Measurements from ENCODE around the gene COMMD10. TPM values are rescaled to one million over a fixed set of nuclear protein-coding genes. Genes with fewer than 3 reads are reported as not detected.
A peak's percentile ranks its signal among the peaks of the same experiment; 100 is the strongest.

COMMD10 gene
- total RNA-seq, 1 donor from 2014 or later = 10.9 TPM

- ATAC-seq (no peak), DNase-seq (ENCODE audit: low spot score) (no peak)
These were observed 124.3 kb downstream of the COMMD10 start for GRCh38 chr5:116209166-116209565.

GRCh38 chr5:116212225-116212624, 127.4 kb downstream of the COMMD10 start:
- ATAC-seq = no peak

DNA sequence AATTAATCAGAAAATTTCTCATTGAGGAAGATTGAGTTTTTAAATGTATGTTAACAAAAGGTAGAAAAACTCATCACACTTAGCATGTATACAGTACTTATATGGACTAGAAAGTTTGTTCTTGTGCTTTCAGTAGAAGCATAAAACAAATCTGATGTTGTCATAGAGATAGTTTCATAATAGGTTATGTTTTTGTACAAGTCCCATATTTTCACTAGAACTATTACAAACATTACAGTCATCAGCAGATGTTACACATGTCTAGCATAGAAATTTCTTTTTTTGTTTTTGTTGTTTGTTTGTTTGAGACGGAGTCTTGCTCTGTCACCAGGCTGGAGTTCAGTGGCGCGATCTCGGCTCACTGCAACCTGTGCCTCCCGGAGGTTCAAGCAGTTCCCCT, 131.4 kb downstream of the COMMD10 start:
- ATAC-seq = no peak

More at GRCh38 chr5:116212225-116212624, 127.4 kb downstream of the COMMD10 start:
- no peak for DNase-seq (ENCODE audit: low spot score)

GRCh38 chr5:116225281-116225922, 140.6 kb downstream of the COMMD10 start:
- no peak for ATAC-seq
- no peak for DNase-seq (ENCODE audit: low spot score)

More for the DNA sequence above, 131.4 kb downstream of the COMMD10 start:
- DNase-seq (ENCODE audit: low spot score) = no peak

DNA sequence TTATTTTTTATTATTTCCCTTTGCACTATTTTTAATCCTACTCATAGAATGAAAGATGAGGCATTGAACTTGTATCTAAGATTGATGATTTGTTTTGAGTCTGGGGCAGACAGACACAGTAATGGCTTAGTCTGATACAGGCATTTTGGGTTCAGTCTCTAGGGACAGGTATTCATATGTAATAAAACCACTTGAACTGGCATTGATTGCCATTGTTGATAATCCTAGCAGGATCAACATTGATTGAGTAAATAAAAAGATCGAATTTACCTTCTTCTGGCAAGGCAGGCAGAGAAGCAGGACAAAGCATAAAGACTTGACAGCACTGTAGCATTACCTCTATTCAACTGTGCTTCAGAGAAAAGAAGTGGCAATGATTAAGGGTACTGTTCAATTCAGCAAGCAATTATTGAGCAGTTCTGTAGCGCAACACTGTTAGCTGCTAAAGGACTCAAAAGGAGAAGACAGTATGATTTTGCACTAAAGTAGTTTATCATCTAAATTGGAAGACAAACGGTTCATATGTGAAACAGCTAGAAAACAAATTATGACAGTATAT, 144.4 kb downstream of the COMMD10 start:
- DNase-seq (ENCODE audit: low spot score) (no peak), ATAC-seq (no peak)

GRCh38 chr5:116231288-116231687, 146.5 kb downstream of the COMMD10 start:
- DNase-seq (ENCODE audit: low spot score) = no peak
- ATAC-seq = no peak

DNA sequence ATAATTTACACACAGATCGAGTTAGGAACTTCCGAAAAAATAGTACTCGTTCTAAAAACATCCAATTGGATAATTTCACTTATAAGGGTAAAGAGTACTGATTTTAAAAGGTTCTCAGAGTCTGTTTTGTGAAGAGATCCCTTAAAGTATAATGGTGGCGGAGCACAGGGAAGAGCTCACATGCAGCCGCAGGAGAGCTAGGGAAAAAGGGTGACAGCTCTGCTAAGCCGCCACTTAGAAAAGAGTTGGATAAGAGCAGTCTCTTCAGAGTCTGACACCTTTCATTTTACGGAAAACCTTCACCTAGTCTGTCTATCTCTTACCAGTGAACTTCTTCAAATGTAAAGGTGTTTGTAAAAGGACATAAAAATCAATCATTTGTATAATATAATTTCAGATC, 149.9 kb downstream of the COMMD10 start:
- no peak for ATAC-seq
- no peak for DNase-seq (ENCODE audit: low spot score)

- no peak for DNase-seq (ENCODE audit: low spot score)
- ATAC-seq = no peak
These were observed 153.2 kb downstream of the COMMD10 start for GRCh38 chr5:116237917-116238500.

DNA sequence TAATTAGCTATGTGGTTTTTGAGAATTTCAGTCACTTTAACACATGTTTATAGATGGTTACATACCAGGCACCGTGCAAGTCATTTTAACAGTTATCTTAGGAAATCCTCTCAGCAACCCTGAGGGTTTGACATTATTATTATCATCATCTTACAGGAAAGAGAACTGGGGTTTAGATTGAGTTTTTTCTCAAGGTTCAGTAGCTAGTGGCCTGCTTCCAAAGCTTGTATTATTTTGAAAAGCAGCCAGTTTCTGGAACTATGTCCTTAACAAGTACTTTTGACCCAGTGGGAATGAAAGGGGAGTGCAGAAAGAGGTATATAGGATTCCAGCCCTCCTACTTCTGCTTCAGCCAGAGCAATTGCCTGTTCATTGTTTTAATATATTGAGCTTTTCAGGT, 157.5 kb downstream of the COMMD10 start:
- peak; percentile 66 for ATAC-seq
- DNase-seq (ENCODE audit: low spot score) = no peak

- DNase-seq (ENCODE audit: low spot score) (no peak), ATAC-seq (no peak)
These were observed 163.6 kb downstream of the COMMD10 start for GRCh38 chr5:116248432-116248831.

DNA sequence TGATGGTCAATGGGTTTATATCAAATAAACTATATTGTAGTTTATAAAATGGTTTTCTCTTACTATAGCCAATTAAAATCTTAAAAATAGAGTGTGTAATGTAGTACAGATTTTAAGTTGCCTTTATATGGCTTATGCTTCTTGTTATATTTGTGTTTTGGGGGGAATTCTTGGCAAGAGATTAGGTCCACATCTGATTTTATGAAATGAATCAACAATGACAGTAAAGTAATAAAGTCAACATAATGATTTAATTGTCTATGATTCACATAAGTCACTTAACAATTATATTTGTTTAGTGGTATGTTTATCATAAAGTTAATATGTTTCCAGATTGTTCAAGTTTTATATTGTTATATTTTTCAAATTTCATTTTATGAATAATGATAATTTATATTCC, 164.8 kb downstream of the COMMD10 start:
- DNase-seq (ENCODE audit: low spot score) (no peak), ATAC-seq (no peak)

DNA sequence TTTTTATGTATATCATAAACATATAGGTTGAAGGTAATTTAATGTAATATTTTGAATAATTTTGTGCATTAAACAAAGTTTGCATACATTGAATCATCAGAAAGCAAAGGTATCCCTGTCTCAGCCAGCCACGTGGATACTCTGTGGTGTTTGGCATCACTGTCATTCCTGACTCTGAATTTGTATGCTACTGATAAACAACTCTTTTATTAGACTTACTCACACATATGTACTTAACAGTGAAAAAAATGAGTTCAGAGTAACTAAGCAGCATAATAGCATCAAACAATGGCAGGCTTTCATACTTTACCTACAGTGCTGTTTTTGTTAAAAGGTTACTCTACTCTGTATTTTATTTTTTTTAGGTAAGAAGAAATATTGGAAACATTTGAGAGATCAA, 171.9 kb downstream of the COMMD10 start:
- ATAC-seq (no peak), DNase-seq (ENCODE audit: low spot score) (no peak)

DNA sequence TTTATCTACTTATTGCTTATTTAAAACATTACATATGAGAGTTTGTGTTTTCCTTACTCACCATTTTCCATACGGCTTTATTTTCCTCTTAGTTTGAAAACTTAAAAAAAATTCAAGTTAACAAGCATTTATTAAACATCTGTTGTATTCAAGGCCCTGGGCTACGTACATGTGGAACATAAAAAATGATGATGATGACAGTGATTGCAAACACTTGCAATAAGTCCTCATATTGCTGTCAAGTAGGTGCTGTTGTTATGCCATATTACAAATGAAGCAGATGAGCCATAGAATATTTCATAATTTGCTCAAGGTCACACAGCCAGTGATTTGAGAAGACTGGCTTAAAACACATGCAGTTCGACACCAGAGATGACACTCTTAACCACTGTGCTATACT, 180.6 kb downstream of the COMMD10 start:
- DNase-seq (ENCODE audit: low spot score) = no peak
- no peak for ATAC-seq

DNA sequence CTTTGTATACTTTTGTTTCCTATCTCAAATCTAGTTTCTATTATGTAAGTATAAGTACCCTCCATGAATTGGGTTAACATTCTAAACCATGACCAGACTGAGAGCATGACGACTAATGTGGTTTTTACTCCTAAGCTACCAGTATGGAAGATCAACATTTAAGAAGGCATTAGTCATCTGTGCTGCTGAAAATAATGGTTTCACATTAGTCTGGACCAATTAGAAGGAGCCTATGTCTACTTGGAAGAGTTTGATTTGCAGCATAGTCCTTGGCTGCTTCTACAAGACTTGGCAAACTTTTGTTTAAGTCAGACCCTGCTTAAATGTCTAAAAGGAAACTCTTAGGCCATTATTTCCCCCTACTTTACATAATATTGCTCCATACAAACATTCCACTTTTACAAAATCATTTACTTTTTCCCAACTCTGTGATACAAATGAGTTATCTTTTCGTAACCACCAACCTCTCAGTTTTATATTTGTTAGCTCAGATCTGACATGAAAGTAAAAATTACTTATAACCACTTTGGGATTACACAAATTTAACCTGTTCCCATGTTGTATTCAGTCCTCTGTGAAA, 186.7 kb downstream of the COMMD10 start:
- ATAC-seq = no peak
- no peak for DNase-seq (ENCODE audit: low spot score)

- DNase-seq (ENCODE audit: low spot score) = peak; percentile 45
- peak; percentile 84 for ATAC-seq
These were observed 187.6 kb downstream of the COMMD10 start for GRCh38 chr5:116272281-116272941.

DNA sequence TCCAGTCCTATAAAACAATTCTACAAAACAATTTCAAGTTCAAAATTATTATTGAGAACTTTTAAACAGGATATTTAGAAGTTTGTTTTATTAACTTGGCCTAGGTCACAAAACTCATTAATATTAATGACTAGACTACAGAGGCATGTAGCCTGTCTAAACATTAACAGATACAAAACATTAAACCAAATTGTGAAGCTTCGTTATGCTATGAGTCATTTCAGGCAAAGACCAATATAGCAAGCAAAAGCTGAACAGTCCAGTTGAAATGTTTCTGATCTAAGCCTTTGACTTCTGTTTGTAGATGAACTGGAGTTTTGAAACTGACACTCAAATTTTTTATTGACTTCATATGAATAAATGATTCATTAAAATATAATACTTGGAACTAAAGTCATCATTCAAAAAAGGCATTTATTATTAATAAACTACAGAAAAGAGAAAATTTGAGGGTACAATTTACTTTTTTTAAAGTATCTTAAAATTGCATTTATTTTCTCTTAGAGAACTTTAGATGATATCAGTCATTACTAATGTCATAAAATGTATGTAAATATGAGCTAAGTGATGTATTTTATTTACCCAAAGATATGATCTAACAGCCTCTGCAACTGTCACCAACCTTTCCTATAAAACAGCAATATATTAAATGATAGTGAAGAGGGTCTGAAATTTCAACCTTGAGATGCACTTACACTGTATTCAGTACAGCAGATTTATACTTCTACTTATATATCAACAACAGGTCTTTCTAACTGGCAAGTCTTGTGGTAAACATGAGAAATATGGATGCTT, 188.8 kb downstream of the COMMD10 start:
- no peak for DNase-seq (ENCODE audit: low spot score)
- ATAC-seq = peak; percentile 71

- ATAC-seq (peak; percentile 57), DNase-seq (ENCODE audit: low spot score) (no peak)
These were observed 189.4 kb downstream of the COMMD10 start for GRCh38 chr5:116274251-116274650.

- ATAC-seq (peak; percentile 21), DNase-seq (ENCODE audit: low spot score) (no peak)
These were observed 190.5 kb downstream of the COMMD10 start for GRCh38 chr5:116275282-116275681.

GRCh38 chr5:116276952-116277351, 192.1 kb downstream of the COMMD10 start:
- ATAC-seq (no peak), DNase-seq (ENCODE audit: low spot score) (no peak)

GRCh38 chr5:116280149-116280803, 195.5 kb downstream of the COMMD10 start:
- DNase-seq (ENCODE audit: low spot score) = peak; percentile 58

More at GRCh38 chr5:116280149-116280803, 195.5 kb downstream of the COMMD10 start:
- ATAC-seq = peak; percentile 95

Data from left lobe of liver (tissue), 2 donors.